ENCODE results near the gene SGO1. TPM values are rescaled to one million over a fixed set of nuclear protein-coding genes. Genes with fewer than 3 reads are reported as not detected.

Gene SGO1
- 1 to 10 TPM in 1 of 4 donors, under 1 TPM in 1, not detected in 2; 0.54 to 2.2 TPM for total RNA-seq

GRCh38 chr3:20185679-20186599, at the start of gene SGO1:
TSS of gene SGO1 (minus strand) at chr3:20186206. CDS start at chr3:20184027, 2,179 bp downstream.
- peak; percentile 100 for ATAC-seq
- H3K36me3 ChIP-seq = no peaks in the 10 kb centered on the region
- 0% methylated on average over 10 to 34 of the region's 65 CpGs for WGBS, 2 donors (ENCODE audit: low coverage in 1 of 2)
- TF ChIP-seq POLR2AphosphoS5 (IDR thresholded peaks at IDR 0.05) (peak; percentile 84), EP300 (IDR thresholded peaks at IDR 0.05) (no peak), CTCF (IDR thresholded peaks at IDR 0.05) (peak in 1 of 4 experiments; percentile 14), POLR2A (IDR thresholded peaks at IDR 0.05) (peak; percentile 74 to 85)
- H3K4me1 ChIP-seq = peaks cover 0 to 19% (median 6%) of the 10 kb centered on the region in 3 donors
- no peaks in the 10 kb centered on the region for H3K27me3 ChIP-seq
- peak within 1 kb of the TSS; percentile 54 to 61 for H3K4me3 ChIP-seq
- H3K27ac ChIP-seq = peak within 1 kb of the TSS; percentile 84 to 92 (median 88)
- no peaks in the 10 kb centered on the region for H3K9me3 ChIP-seq

- Histone ChIP-seq H3K4me3 (no peak overlapping the region), H3K27ac (no peak overlapping the region), H3K4me1 (no peaks in the 10 kb centered on the region), H3K27me3 (no peaks in the 10 kb centered on the region), H3K36me3 (no peaks in the 10 kb centered on the region), H3K9me3 (no peaks in the 10 kb centered on the region)
- WGBS, 2 donors (ENCODE audit: low coverage in 1 of 2) = 99% methylated on average over 7 of the region's 7 CpGs; no CpG with 5 or more reads in 1 of the 2 donors
- no peak for TF ChIP-seq CTCF (IDR thresholded peaks at IDR 0.05)
- TF ChIP-seq EP300 (IDR thresholded peaks at IDR 0.05) = no peak
- TF ChIP-seq POLR2A (IDR thresholded peaks at IDR 0.05) = no peak
- no peak for TF ChIP-seq POLR2AphosphoS5 (IDR thresholded peaks at IDR 0.05)
- ATAC-seq = no peak
These were observed 49.8 kb upstream of the SGO1 start for GRCh38 chr3:20235796-20236195.

- Histone ChIP-seq H3K36me3 (no peaks in the 10 kb centered on the region), H3K27me3 (no peaks in the 10 kb centered on the region), H3K27ac (no peak overlapping the region), H3K4me1 (no peaks in the 10 kb centered on the region), H3K9me3 (no peaks in the 10 kb centered on the region), H3K4me3 (no peak overlapping the region)
- no peak for TF ChIP-seq EP300 (IDR thresholded peaks at IDR 0.05)
- WGBS, 2 donors (ENCODE audit: low coverage in 1 of 2) = 70 to 89% methylated on average over 2 of the region's 2 CpGs
- no peak for ATAC-seq
These were observed 47.1 kb upstream of the SGO1 start for GRCh38 chr3:20232906-20233780.

- Histone ChIP-seq H3K4me1 (peaks cover 0 to 3% (median 0%) of the 10 kb centered on the region in 3 donors), H3K9me3 (no peaks in the 10 kb centered on the region), H3K4me3 (no peak overlapping the region), H3K36me3 (no peaks in the 10 kb centered on the region), H3K27me3 (no peaks in the 10 kb centered on the region), H3K27ac (no peak overlapping the region)
- TF ChIP-seq CTCF (IDR thresholded peaks at IDR 0.05) (no peak), EP300 (IDR thresholded peaks at IDR 0.05) (no peak), POLR2AphosphoS5 (IDR thresholded peaks at IDR 0.05) (no peak), POLR2A (IDR thresholded peaks at IDR 0.05) (no peak)
- 92 to 100% methylated on average over 1 of the region's 1 CpG for WGBS, 2 donors (ENCODE audit: low coverage in 1 of 2)
- no peak for ATAC-seq
These were observed 44.9 kb upstream of the SGO1 start for GRCh38 chr3:20230954-20231353.

- H3K36me3 ChIP-seq = no peaks in the 10 kb centered on the region
- 0 to 2% methylated on average over 2 of the region's 2 CpGs for WGBS, 2 donors (ENCODE audit: low coverage in 1 of 2)
- no peak for TF ChIP-seq POLR2AphosphoS5 (IDR thresholded peaks at IDR 0.05)
- no peak for TF ChIP-seq EP300 (IDR thresholded peaks at IDR 0.05)
- TF ChIP-seq POLR2A (IDR thresholded peaks at IDR 0.05) = no peak
- TF ChIP-seq CTCF (IDR thresholded peaks at IDR 0.05) = peak in 3 of 4 experiments; percentile 35 to 56 (median 36)
- H3K27me3 ChIP-seq = no peaks in the 10 kb centered on the region
- H3K4me3 ChIP-seq = no peak overlapping the region
- H3K27ac ChIP-seq = no peak overlapping the region
- H3K9me3 ChIP-seq = no peaks in the 10 kb centered on the region
- peaks cover 0 to 5% (median 0%) of the 10 kb centered on the region in 3 donors for H3K4me1 ChIP-seq
- ATAC-seq = no peak
These were observed 39.8 kb upstream of the SGO1 start for GRCh38 chr3:20225769-20226168.

All from gastroesophageal sphincter (tissue), 4 donors.